K562 (cell line): ENCODE data around the gene CEP57. TPM values are rescaled to one million over a fixed set of nuclear protein-coding genes. Genes with fewer than 3 reads are reported as not detected.
A peak's percentile ranks its signal among the peaks of the same experiment; 100 is the strongest.
"Not testable (repeated sequence)": the region's sequence is repeated elsewhere in the genome, so short reads cannot be mapped to it uniquely, and the experiment has no call there.

Experiments used
- ATAC-seq: fragments of 200-7000 bp; cut with Tn5 transposase; 3 replicates; pipeline ENCODE4 v1.9.1; 2020; ENCODE audit warnings: moderate library complexity
- BruUV-seq: library from RNA; stranded (reverse); fragments of 400-500 nt; replicated peaks from 2 replicates; lab custom pipeline; 2021; lab: Mats Ljungman, UMichigan
- CTCF ChIA-PET: fragments of 300-600 bp; formaldehyde crosslinking; extraction: SDS; loops from one replicate; lab custom pipeline; 2021; ENCODE audit warnings: low intra/inter-chr PET ratio; lab: Yijun Ruan, JAX
- POLR2A ChIA-PET: fragments of 300-600, 350-650 bp; sonication (Branson Sonifier 250); formaldehyde crosslinking; extraction: SDS; loops from one replicate; lab custom pipeline; 2021; ENCODE audit warnings: antibody characterized with exemption, inconsistent platforms; lab: Yijun Ruan, JAX
- DNase-seq, 4 experiments: peaks; one replicate each; pipeline versions ENCODE4 v3.0.0 to v3.0.0-alpha.2; 2011 to 2018; ENCODE audit warnings: low spot score in 3 of 4, mixed read lengths in 3 of 4; ENCODE audit errors: extremely low read depth in 1 of 4
- FAIRE-seq: peaks from 2 replicates; lab custom pipeline; 2011; peaks lifted over from hg19 to GRCh38; lab: Jason Lieb, UNC
- H2AFZ ChIP-seq: 2 replicates; pipeline ENCODE4 v1.6.0; 2011; ENCODE audit warnings: low read depth, low read length, control low read depth, inconsistent platforms
- H3K27ac ChIP-seq: fragments of 200-600 bp; 3 replicates; pipeline ENCODE4 v1.8.0; 2011; ENCODE audit warnings: low read depth, mild to moderate bottlenecking, control low read depth, inconsistent platforms, low read length, moderate library complexity, mixed read lengths; ENCODE audit errors: extremely low read depth
- H3K27me3 ChIP-seq, 2 experiments: fragments of 300-600 bp in 1 of 2; 2 replicates in 1 of 2; 3 replicates in 1 of 2; pipeline versions ENCODE4 v1.6.0 to v1.8.0; 2011; ENCODE audit warnings: inconsistent platforms in 2 of 2, low read length in 2 of 2, mild to moderate bottlenecking in 1 of 2, mixed read lengths in 1 of 2, moderate library complexity in 1 of 2; ENCODE audit not compliant: control insufficient read depth in 2 of 2, insufficient read depth in 2 of 2
- H3K36me3 ChIP-seq: fragments of 300-600 bp; 3 replicates; pipeline ENCODE4 v1.8.0; 2011; ENCODE audit warnings: mild to moderate bottlenecking, low read length, inconsistent platforms; ENCODE audit not compliant: control insufficient read depth, insufficient read depth
- H3K4me1 ChIP-seq, 2 experiments: fragments of 200-600 bp in 1 of 2; replicated peaks in 1 of 2; 2 replicates in 1 of 2; 3 replicates in 1 of 2; pipeline versions ENCODE4 v1.5.1 to v1.8.0; 2011; ENCODE audit warnings: inconsistent platforms in 2 of 2, low read length in 2 of 2, mild to moderate bottlenecking in 1 of 2, mixed read lengths in 1 of 2, moderate library complexity in 1 of 2; ENCODE audit not compliant: control insufficient read depth in 2 of 2, insufficient read depth in 2 of 2
- H3K4me2 ChIP-seq: 2 replicates; pipeline ENCODE4 v1.6.1; 2011; ENCODE audit warnings: low read length, control low read depth, inconsistent platforms, mixed read lengths; ENCODE audit not compliant: insufficient read depth
- H3K4me3 ChIP-seq: fragments of 200-600 bp; sonication (generic), shearing (Covaris generic); 2 replicates; pipeline ENCODE4 v1.5.1; 2016; ENCODE audit warnings: control low read depth, inconsistent platforms
- H3K79me2 ChIP-seq: fragments of 200-600 bp; 3 replicates; pipeline ENCODE4 v1.8.0; 2011; ENCODE audit warnings: low read length, inconsistent platforms; ENCODE audit not compliant: control insufficient read depth, insufficient read depth
- H3K9ac ChIP-seq, 2 experiments: 2 replicates each; pipeline versions ENCODE4 v1.6.0 to v1.6.1; 2011; ENCODE audit warnings: low read depth in 2 of 2, low read length in 2 of 2, control low read depth in 1 of 2, inconsistent platforms in 1 of 2, mild to moderate bottlenecking in 1 of 2, mixed read lengths in 1 of 2; ENCODE audit not compliant: insufficient read depth in 1 of 2
- H3K9me1 ChIP-seq: one replicate; pipeline ENCODE4 v1.6.0; 2011; ENCODE audit warnings: inconsistent platforms, mild to moderate bottlenecking, low read length, moderate library complexity; ENCODE audit not compliant: control insufficient read depth, insufficient read depth
- H3K9me3 ChIP-seq: replicated peaks from 2 replicates; pipeline ENCODE4 v1.5.1; 2011; ENCODE audit warnings: low read depth, low read length, inconsistent platforms; ENCODE audit not compliant: control insufficient read depth, insufficient read depth
- H4K20me1 ChIP-seq: replicated peaks from 2 replicates; pipeline ENCODE4 v1.6.1; 2011; ENCODE audit warnings: low read length, inconsistent platforms, mixed read lengths; ENCODE audit not compliant: control insufficient read depth, insufficient read depth
- CHD1 ChIP-seq: fragments of 200-600 bp; sonication (generic); IDR thresholded peaks from one replicate; pipeline ENCODE4 v1.6.1; 2012; ENCODE audit warnings: mild to moderate bottlenecking, moderate library complexity, low read length, inconsistent platforms
- EGR1 ChIP-seq: fragments of 450-650 bp; conservative IDR thresholded peaks from 2 replicates; pipeline ENCODE4 v1.6.1; 2017; ENCODE audit warnings: mild to moderate bottlenecking
- GTF2E2 ChIP-seq: fragments of 200-800 bp; sonication (Bioruptor generic); IDR thresholded peaks from 2 replicates; pipeline ENCODE4 v1.6.1; 2016; ENCODE audit warnings: missing genetic modification characterization, missing compliant biosample characterization
- HDGF ChIP-seq: fragments of 450-650 bp; IDR thresholded peaks from 2 replicates; pipeline ENCODE4 v1.6.1; 2016
- KDM1A ChIP-seq, 2 experiments: fragments of 450-650 bp; IDR thresholded peaks; 2 replicates each; pipeline ENCODE4 v1.6.1; 2016; ENCODE audit warnings: mild to moderate bottlenecking in 2 of 2
- L3MBTL2 ChIP-seq: fragments of 450-650 bp; IDR thresholded peaks from 2 replicates; pipeline ENCODE4 v1.6.1; 2016; ENCODE audit warnings: mild to moderate bottlenecking, moderate library complexity
- NR4A1 ChIP-seq, 2 experiments: fragments of 250-450 bp in 1 of 2; fragments of 450-650 bp in 1 of 2; sonication (Bioruptor Pico) in 1 of 2; IDR thresholded peaks; 2 replicates each; pipeline versions ENCODE4 v1.4.0 to v1.6.1; 2016 to 2020; ENCODE audit warnings: mild to moderate bottlenecking in 2 of 2, missing compliant biosample characterization in 1 of 2, missing genetic modification characterization in 1 of 2, moderate library complexity in 1 of 2
- PCBP1 ChIP-seq: fragments of 200-400 bp; formaldehyde crosslinking; IDR thresholded peaks from 2 replicates; pipeline ENCODE4 v1.6.1; 2018; ENCODE audit warnings: mild to moderate bottlenecking, low read depth, low read length; ENCODE audit not compliant: poor library complexity, severe bottlenecking
- PHF20 ChIP-seq: fragments of 450-650 bp; IDR thresholded peaks from 2 replicates; pipeline ENCODE4 v1.6.1; 2018; ENCODE audit not compliant: partially characterized antibody
- RBBP5 ChIP-seq: fragments of 200-600 bp; sonication (generic); IDR thresholded peaks from 2 replicates; pipeline ENCODE4 v1.6.1; 2012; ENCODE audit warnings: borderline replicate concordance, mild to moderate bottlenecking, low read length, control low read depth, inconsistent platforms; ENCODE audit not compliant: insufficient read depth, poor library complexity, severe bottlenecking
- SIN3B ChIP-seq: fragments of 450-650 bp; IDR thresholded peaks from 2 replicates; pipeline ENCODE4 v1.6.1; 2017; ENCODE audit warnings: low read depth, mild to moderate bottlenecking, moderate library complexity
- SMARCA5 ChIP-seq: fragments of 450-650 bp; IDR thresholded peaks from 2 replicates; pipeline ENCODE4 v1.6.1; 2016
- SRSF1 ChIP-seq: fragments of 200-400 bp; formaldehyde crosslinking; IDR thresholded peaks from 2 replicates; pipeline ENCODE4 v1.6.1; 2017; ENCODE audit warnings: mild to moderate bottlenecking, low read depth, low read length, moderate library complexity
- TAF9B ChIP-seq: fragments of 450-650 bp; IDR thresholded peaks from 2 replicates; pipeline ENCODE4 v1.6.1; 2018; ENCODE audit warnings: mild to moderate bottlenecking; ENCODE audit not compliant: partially characterized antibody
- ZNF146 ChIP-seq: IDR thresholded peaks from one replicate; pipeline ENCODE4 v1.6.1; 2018; ENCODE audit warnings: missing compliant biosample characterization; ENCODE audit not compliant: unreplicated experiment
- WGBS: fragments of 100-300 bp; shearing (Covaris generic); methylation state at CpG from one replicate; pipeline ENCODE4 v1.1.6; 2016; ENCODE audit warnings: low coverage, mixed read lengths; ENCODE audit not compliant: insufficient coverage; ENCODE audit errors: missing lambda C conversion rate; 5-methylcytosine and 5-hydroxymethylcytosine counted together
- in situ Hi-C: fragments of 300-500 bp; cut with MboI; formaldehyde crosslinking; loops from 4 replicates; pipeline ENCODE4 v1.15.0; 2018; ENCODE audit warnings: inconsistent platforms, mixed read lengths
- intact Hi-C: fragments of 100-400 bp; cut with micrococcal nuclease; formaldehyde crosslinking; loops from 2 replicates; pipeline ENCODE4 v1.14.2; 2022
- polyA plus RNA-seq, 8 experiments: library from polyadenylated mRNA; depleted of rRNA in 4 of 8; stranded (reverse) in 5 of 8; unstranded in 3 of 8; fragments of >200 nt; fragmentation: Nextera tagmentation in 2 of 8; fragmentation: Illumina TruSeq in 1 of 8; extraction: Ambion mirVana in 2 of 8; extraction: Trizol in 1 of 8; gene quantifications; 2 replicates each; pipeline versions ENCODE4 v1.2.1 to v1.2.3, GENCODE V29; 2011 to 2014; ENCODE audit warnings: inconsistent platforms in 1 of 8, missing spikeins in 1 of 8
- total RNA-seq, 7 experiments: library from RNA; depleted of rRNA in 6 of 7; stranded (reverse); fragments of >200 nt in 6 of 7; fragmentation: Illumina TruSeq in 2 of 7; extraction: Trizol in 2 of 7; gene quantifications; 2 replicates each; pipeline versions ENCODE4 v1.2.1 to v1.2.3, GENCODE V29; 2011 to 2021; ENCODE audit warnings: low replicate concordance in 1 of 7
- TF ChIP-seq, protein P1 (sequence below): fragments of 250-450 bp; sonication (Bioruptor Pico); IDR thresholded peaks from 2 replicates; pipeline ENCODE4 v1.4.0; 2020; ENCODE audit warnings: mild to moderate bottlenecking, moderate library complexity, borderline replicate concordance

CEP57 gene
- total and polyA plus RNA-seq, 9 of the 15 experiments (the other 6 are each of a cell fraction or from before 2014, with no cell fraction given): 25.1 to 88.1 (median 65.2) TPM

DNA sequence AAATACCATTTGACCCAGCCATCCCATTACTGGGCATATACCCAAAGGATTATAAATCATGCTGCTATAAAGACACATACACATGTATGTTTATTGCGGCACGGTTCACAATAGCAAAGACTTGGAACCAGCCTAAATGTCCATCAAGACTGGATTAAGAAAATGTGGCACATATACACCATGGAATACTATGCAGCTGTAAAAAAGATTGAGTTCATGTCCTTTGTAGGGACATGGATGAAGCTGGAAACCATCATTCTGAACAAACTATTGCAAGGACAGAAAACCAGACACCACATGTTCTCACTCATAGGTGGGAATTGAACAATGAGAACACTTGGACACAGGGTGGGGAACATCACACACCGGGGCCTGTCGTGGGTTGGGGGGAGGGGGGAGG lies 20.8 kb downstream of the CEP57 start:
- H2AFZ ChIP-seq, intact Hi-C loops, H4K20me1 ChIP-seq, H3K4me3 ChIP-seq, H3K27ac ChIP-seq, H3K27me3 ChIP-seq, ATAC-seq, H3K9me1 ChIP-seq, CTCF ChIA-PET, H3K79me2 ChIP-seq, H3K9me3 ChIP-seq, H3K4me2 ChIP-seq, BruUV-seq, in situ Hi-C loops, FAIRE-seq, H3K4me1 ChIP-seq, H3K9ac ChIP-seq, DNase-seq, POLR2A ChIA-PET: not testable (repeated sequence)
- WGBS: 89% methylated on average over 2 of the region's 4 CpGs
- H3K36me3 ChIP-seq: peaks cover 40% of the 10 kb centered on the region; the same call in 2 of the 3 replicates
- TF ChIP-seq ZNF146 (CRISPR knock-in tag): peak; percentile 77

DNA sequence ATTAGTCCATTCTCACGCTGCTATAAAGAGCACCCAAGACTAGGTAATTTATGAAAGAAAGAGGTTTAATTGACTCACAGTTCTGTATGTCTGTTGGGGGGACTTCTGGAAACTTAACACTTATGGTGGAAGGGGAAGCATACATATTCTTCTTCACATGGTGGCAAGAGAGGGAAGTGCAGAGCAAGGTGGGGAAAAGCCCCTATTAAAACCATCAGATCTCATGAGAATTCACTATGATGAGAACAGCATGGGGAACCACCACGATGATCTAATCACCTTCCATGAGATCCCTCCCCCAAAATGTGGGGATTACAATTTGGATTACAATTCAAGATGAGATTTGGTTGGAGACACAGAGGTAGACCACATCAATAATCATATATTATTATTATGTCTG lies 25.7 kb downstream of the CEP57 start:
- no peak overlapping the region for H3K27ac ChIP-seq
- FAIRE-seq (no peak), ATAC-seq (no peak), DNase-seq (no peak)
- CTCF ChIA-PET: no interaction called here
- no peaks in the 10 kb centered on the region for H3K27me3 ChIP-seq
- no peak overlapping the region for H3K9ac ChIP-seq
- no peak overlapping the region for H3K4me3 ChIP-seq
- POLR2A ChIA-PET: interaction anchor here (0.6 kb wide), 1 partner anchor 22 kb away, joined by 3 read pairs; no protein-coding TSS in a partner anchor
- intact Hi-C loops: no loop called here
- H4K20me1 ChIP-seq: no peaks in the 10 kb centered on the region
- WGBS: 92% methylated on average over 2 of the region's 2 CpGs
- H3K9me1 ChIP-seq: no peaks in the 10 kb centered on the region
- H3K79me2 ChIP-seq: no peaks in the 10 kb centered on the region
- peaks cover 62% of the 10 kb centered on the region for H3K36me3 ChIP-seq
- no peaks in the 10 kb centered on the region for H3K4me1 ChIP-seq
- H2AFZ ChIP-seq: no peak overlapping the region
- H3K4me2 ChIP-seq: no peak overlapping the region
- in situ Hi-C loops: no loop called here
- BruUV-seq: no TSS peak
- H3K9me3 ChIP-seq: no peaks in the 10 kb centered on the region
- TF ChIP-seq TAF9B (no peak), GTF2E2 (tag) (no peak), L3MBTL2 (no peak), PCBP1 (no peak), HDGF (no peak), RBBP5 (no peak), SIN3B (no peak), NR4A1 (CRISPR knock-in tag; IDR thresholded peaks at IDR 0.05) (no peak), NR4A1 (tag; IDR thresholded peaks at IDR 0.05) (no peak), PHF20 (no peak), SMARCA5 (no peak), SRSF1 (no peak), EGR1 (no peak), CHD1 (no peak), KDM1A (IDR thresholded peaks at IDR 0.05) (no peak)
- TF ChIP-seq, protein P1, sequence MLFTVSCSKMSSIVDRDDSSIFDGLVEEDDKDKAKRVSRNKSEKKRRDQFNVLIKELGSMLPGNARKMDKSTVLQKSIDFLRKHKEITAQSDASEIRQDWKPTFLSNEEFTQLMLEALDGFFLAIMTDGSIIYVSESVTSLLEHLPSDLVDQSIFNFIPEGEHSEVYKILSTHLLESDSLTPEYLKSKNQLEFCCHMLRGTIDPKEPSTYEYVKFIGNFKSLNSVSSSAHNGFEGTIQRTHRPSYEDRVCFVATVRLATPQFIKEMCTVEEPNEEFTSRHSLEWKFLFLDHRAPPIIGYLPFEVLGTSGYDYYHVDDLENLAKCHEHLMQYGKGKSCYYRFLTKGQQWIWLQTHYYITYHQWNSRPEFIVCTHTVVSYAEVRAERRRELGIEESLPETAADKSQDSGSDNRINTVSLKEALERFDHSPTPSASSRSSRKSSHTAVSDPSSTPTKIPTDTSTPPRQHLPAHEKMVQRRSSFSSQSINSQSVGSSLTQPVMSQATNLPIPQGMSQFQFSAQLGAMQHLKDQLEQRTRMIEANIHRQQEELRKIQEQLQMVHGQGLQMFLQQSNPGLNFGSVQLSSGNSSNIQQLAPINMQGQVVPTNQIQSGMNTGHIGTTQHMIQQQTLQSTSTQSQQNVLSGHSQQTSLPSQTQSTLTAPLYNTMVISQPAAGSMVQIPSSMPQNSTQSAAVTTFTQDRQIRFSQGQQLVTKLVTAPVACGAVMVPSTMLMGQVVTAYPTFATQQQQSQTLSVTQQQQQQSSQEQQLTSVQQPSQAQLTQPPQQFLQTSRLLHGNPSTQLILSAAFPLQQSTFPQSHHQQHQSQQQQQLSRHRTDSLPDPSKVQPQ (CRISPR knock-in tag): no peak
